H1 (cell line): ENCODE results near the gene MED17. TPM values are rescaled to one million over a fixed set of nuclear protein-coding genes. Genes with fewer than 3 reads are reported as not detected.

Experiments
- CTCF ChIA-PET: fragments of 300-600 bp; sonication (Branson Sonifier 250); formaldehyde crosslinking; loops from one replicate; lab custom pipeline; 2021; ENCODE audit not compliant: partially characterized antibody; lab: Charles Lee
- POLR2A ChIA-PET: fragments of 300-600 bp; sonication (Branson Sonifier 250); formaldehyde crosslinking; loops from one replicate; lab custom pipeline; 2021; ENCODE audit warnings: inconsistent platforms; ENCODE audit not compliant: partially characterized antibody; lab: Charles Lee
- DNase-seq, 2 experiments: peaks; one replicate each; pipeline versions ENCODE4 v3.0.0 to v3.0.0-alpha.2; 2010 to 2022; ENCODE audit warnings: low spot score in 2 of 2, low read depth in 1 of 2, mixed read lengths in 1 of 2
- FAIRE-seq: peaks from 2 replicates; lab custom pipeline; 2011; peaks lifted over from hg19 to GRCh38; lab: Jason Lieb, UNC
- H2AFZ ChIP-seq: 2 replicates; pipeline ENCODE4 v1.8.1; 2012; ENCODE audit warnings: low read length, inconsistent platforms
- H2AK5ac ChIP-seq: 2 replicates; pipeline ENCODE4 v1.6.1; 2013; ENCODE audit warnings: low read depth, low read length
- H2BK120ac ChIP-seq: replicated peaks from 2 replicates; pipeline ENCODE3; 2013; ENCODE audit warnings: low read depth, low read length, inconsistent platforms
- H2BK12ac ChIP-seq: 2 replicates; pipeline ENCODE4 v1.6.1; 2013; ENCODE audit warnings: low read depth, low read length
- H2BK15ac ChIP-seq: 2 replicates; pipeline ENCODE4 v1.6.1; 2013; ENCODE audit warnings: low read length
- H2BK20ac ChIP-seq: 2 replicates; pipeline ENCODE4 v1.6.1; 2013; ENCODE audit warnings: low read length
- H2BK5ac ChIP-seq: 2 replicates; pipeline ENCODE4 v1.6.1; 2013; ENCODE audit warnings: low read depth, low read length
- H3K14ac ChIP-seq: 2 replicates; pipeline ENCODE4 v1.6.1; 2013; ENCODE audit warnings: inconsistent platforms; ENCODE audit not compliant: insufficient read length
- H3K18ac ChIP-seq: 2 replicates; pipeline ENCODE4 v1.6.1; 2013; ENCODE audit warnings: low read length; ENCODE audit errors: extremely low read depth
- H3K23ac ChIP-seq: 2 replicates; pipeline ENCODE4 v1.6.1; 2013; ENCODE audit warnings: inconsistent platforms; ENCODE audit not compliant: insufficient read length
- H3K23me2 ChIP-seq: 2 replicates; pipeline ENCODE4 v1.6.1; 2013; ENCODE audit warnings: low read depth, low read length
- H3K27ac ChIP-seq: 2 replicates; pipeline ENCODE4 v1.6.1; 2011; ENCODE audit warnings: low read depth, low read length, inconsistent platforms
- H3K27me3 ChIP-seq, 4 experiments: replicated peaks in 1 of 4; 1 replicate in 1 of 4; 2 replicates in 3 of 4; pipeline versions ENCODE4 v1.6.1 to v1.8.1; 2011 to 2013; ENCODE audit warnings: low read length in 3 of 4, mild to moderate bottlenecking in 3 of 4, inconsistent platforms in 2 of 4, mixed read lengths in 2 of 4, moderate library complexity in 1 of 4; ENCODE audit not compliant: control insufficient read depth in 3 of 4, insufficient read depth in 3 of 4; ENCODE audit errors: extremely low read depth in 1 of 4
- H3K36me3 ChIP-seq, 4 experiments: 2 replicates each; pipeline versions ENCODE4 v1.6.1 to v1.8.1; 2011 to 2013; ENCODE audit warnings: mild to moderate bottlenecking in 4 of 4, low read length in 3 of 4, moderate library complexity in 2 of 4, control low read depth in 1 of 4, inconsistent platforms in 1 of 4; ENCODE audit not compliant: insufficient read depth in 4 of 4, control insufficient read depth in 2 of 4
- H3K4ac ChIP-seq: replicated peaks from 2 replicates; pipeline ENCODE3; 2013; ENCODE audit warnings: low read length, low read depth, mixed read lengths, inconsistent platforms; ENCODE audit not compliant: insufficient read length
- H3K4me1 ChIP-seq, 4 experiments: replicated peaks in 1 of 4; 1 replicate in 1 of 4; 2 replicates in 3 of 4; pipeline versions ENCODE4 v1.6.1 to v1.8.1; 2011 to 2013; ENCODE audit warnings: low read length in 3 of 4, inconsistent platforms in 2 of 4, mixed read lengths in 1 of 4; ENCODE audit not compliant: insufficient read depth in 4 of 4, control insufficient read depth in 3 of 4
- H3K4me2 ChIP-seq, 2 experiments: 2 replicates each; pipeline versions ENCODE4 v1.6.1 to v1.8.1; 2011 to 2013; ENCODE audit warnings: low read depth in 2 of 2, low read length in 2 of 2, control low read depth in 1 of 2, inconsistent platforms in 1 of 2, mild to moderate bottlenecking in 1 of 2; ENCODE audit not compliant: insufficient read depth in 1 of 2
- H3K4me3 ChIP-seq, 4 experiments: fragments of 200-600, 300-600 bp in 1 of 4; sonication (generic), shearing (Covaris generic), sonication (Bioruptor Twin) in 1 of 4; 2 replicates each; pipeline versions ENCODE4 v1.5.1 to v1.8.1; 2011 to 2016; ENCODE audit warnings: low read length in 4 of 4, low read depth in 3 of 4, control low read depth in 2 of 4, inconsistent platforms in 2 of 4, mild to moderate bottlenecking in 2 of 4, mixed read lengths in 1 of 4, moderate library complexity in 1 of 4; ENCODE audit not compliant: insufficient read depth in 2 of 4; ENCODE audit errors: extremely low read depth in 1 of 4
- H3K56ac ChIP-seq: replicated peaks from 2 replicates; pipeline ENCODE3; 2013; ENCODE audit warnings: low read depth, mild to moderate bottlenecking, mixed read lengths, low read length, inconsistent platforms; ENCODE audit not compliant: insufficient read length
- H3K79me1 ChIP-seq: 2 replicates; pipeline ENCODE4 v1.6.1; 2013; ENCODE audit warnings: low read depth, low read length, control low read depth
- H3K79me2 ChIP-seq, 2 experiments: 2 replicates each; pipeline versions ENCODE4 v1.6.1 to v1.8.1; 2012 to 2013; ENCODE audit warnings: low read length in 2 of 2, mild to moderate bottlenecking in 2 of 2, inconsistent platforms in 1 of 2; ENCODE audit not compliant: insufficient read depth in 2 of 2, control insufficient read depth in 1 of 2
- H3K9ac ChIP-seq, 4 experiments: replicated peaks in 1 of 4; 1 replicate in 1 of 4; 2 replicates in 3 of 4; pipeline versions ENCODE4 v1.6.1 to v1.8.1; 2011 to 2013; ENCODE audit warnings: low read depth in 3 of 4, low read length in 3 of 4, control low read depth in 2 of 4, mild to moderate bottlenecking in 2 of 4, moderate library complexity in 2 of 4, inconsistent platforms in 1 of 4; ENCODE audit errors: extremely low read depth in 1 of 4
- H3K9me3 ChIP-seq, 2 experiments: 2 replicates each; pipeline versions ENCODE4 v1.6.1 to v1.8.1; 2012 to 2013; ENCODE audit warnings: mild to moderate bottlenecking in 2 of 2, moderate library complexity in 2 of 2, control low read depth in 1 of 2, inconsistent platforms in 1 of 2, low read depth in 1 of 2, low read length in 1 of 2, mixed read lengths in 1 of 2; ENCODE audit not compliant: insufficient read depth in 2 of 2
- H4K20me1 ChIP-seq, 2 experiments: replicated peaks in 1 of 2; 2 replicates each; pipeline versions ENCODE3 to v1.8.1; 2011 to 2013; ENCODE audit warnings: inconsistent platforms in 2 of 2, low read length in 2 of 2, mild to moderate bottlenecking in 1 of 2; ENCODE audit not compliant: insufficient read depth in 2 of 2, control insufficient read depth in 1 of 2
- H4K5ac ChIP-seq: 2 replicates; pipeline ENCODE4 v1.6.1; 2013; ENCODE audit warnings: low read length, low read depth, mixed read lengths, inconsistent platforms; ENCODE audit not compliant: insufficient read length
- H4K8ac ChIP-seq: 2 replicates; pipeline ENCODE4 v1.8.0; 2013; ENCODE audit warnings: mild to moderate bottlenecking, moderate library complexity, low read length, inconsistent platforms; ENCODE audit not compliant: insufficient read depth; ENCODE audit errors: extremely low read depth
- H4K91ac ChIP-seq: replicated peaks from 2 replicates; pipeline ENCODE3; 2013; ENCODE audit warnings: low read length, mixed read lengths, inconsistent platforms; ENCODE audit not compliant: insufficient read length
- BCL11A ChIP-seq, 2 experiments: IDR thresholded peaks; one replicate each; pipeline ENCODE4 v1.6.1; 2011; ENCODE audit warnings: low read depth in 2 of 2, low read length in 2 of 2, mild to moderate bottlenecking in 2 of 2
- CBX8 ChIP-seq: fragments of 300-800, 300-1000 bp; sonication (generic); IDR thresholded peaks from 2 replicates; pipeline ENCODE4 v1.7.1; 2016; ENCODE audit warnings: low read depth, low read length, borderline replicate concordance
- CHD1 ChIP-seq: IDR thresholded peaks from 2 replicates; pipeline ENCODE4 v1.6.1; 2012; ENCODE audit warnings: low read depth, low read length, improper control_type of control experiment
- E2F6 ChIP-seq: IDR thresholded peaks from 2 replicates; pipeline ENCODE4 v1.6.1; 2012; ENCODE audit warnings: inconsistent platforms
- GABPA ChIP-seq: IDR thresholded peaks from 2 replicates; pipeline ENCODE4 v1.6.1; 2011; ENCODE audit warnings: mild to moderate bottlenecking, low read length, moderate library complexity, borderline replicate concordance; ENCODE audit not compliant: insufficient read depth
- GTF2F1 ChIP-seq: IDR thresholded peaks from 2 replicates; pipeline ENCODE4 v1.6.1; 2012; ENCODE audit warnings: low read depth, low read length, improper control_type of control experiment, borderline replicate concordance
- PHF8 ChIP-seq: fragments of 200-600 bp; sonication (generic); conservative IDR thresholded peaks from 2 replicates; pipeline ENCODE4 v1.7.1; 2012; ENCODE audit warnings: low read depth, mild to moderate bottlenecking, inconsistent platforms, low read length, moderate library complexity
- POLR2AphosphoS5 ChIP-seq: IDR thresholded peaks from 2 replicates; pipeline ENCODE4 v1.6.1; 2011; ENCODE audit warnings: low read depth, low read length
- SP1 ChIP-seq: IDR thresholded peaks from 2 replicates; pipeline ENCODE4 v1.6.1; 2011; ENCODE audit warnings: low read depth, low read length
- TAF1 ChIP-seq: IDR thresholded peaks from 2 replicates; pipeline ENCODE4 v1.6.1; 2011; ENCODE audit warnings: mild to moderate bottlenecking, low read depth, low read length
- TBP ChIP-seq: IDR thresholded peaks from 2 replicates; pipeline ENCODE4 v1.6.1; 2011; ENCODE audit warnings: low read depth, low read length, improper control_type of control experiment
- WGBS, 2 experiments: shearing (Covaris generic) in 1 of 2; methylation state at CpG; one replicate each; pipeline versions ENCODE4 v1.1.6 to v1.1.7; 2013 to 2015; ENCODE audit warnings: low lambda C conversion rate in 2 of 2, mixed read lengths in 2 of 2, inconsistent platforms in 1 of 2, low coverage in 1 of 2, missing lambda C conversion rate in 1 of 2; ENCODE audit not compliant: insufficient replicate concordance in 2 of 2, insufficient coverage in 1 of 2, insufficient read length in 1 of 2; ENCODE audit errors: extremely low coverage in 1 of 2, missing lambda C conversion rate in 1 of 2; 5-methylcytosine and 5-hydroxymethylcytosine counted together
- polyA plus RNA-seq, 7 experiments: library from polyadenylated mRNA; depleted of rRNA in 3 of 7; stranded (reverse) in 5 of 7; unstranded in 2 of 7; fragments of >200 nt in 5 of 7; fragments of 200-250 nt in 2 of 7; gene quantifications; 1 replicate in 5 of 7; 2 replicates in 1 of 7; 4 replicates in 1 of 7; pipeline versions ENCODE4 v1.2.1 to v1.2.3, GENCODE V29; 2011 to 2013; ENCODE audit warnings: missing spikeins in 2 of 7, mixed read lengths in 2 of 7
- total RNA-seq: library from RNA; stranded (reverse); fragmentation: NEBNext Ultra II Directional; extraction: Animal tissue kit (Norgen Biotek cat#: 25700); gene quantifications from 2 replicates; pipeline ENCODE4 v1.2.1, GENCODE V29; 2021

The MED17 gene
- total and polyA plus RNA-seq, 2 of the 8 experiments (the other 6 are each of a cell fraction or from before 2014, with no cell fraction given) = 8.8 to 33.7 TPM

DNA sequence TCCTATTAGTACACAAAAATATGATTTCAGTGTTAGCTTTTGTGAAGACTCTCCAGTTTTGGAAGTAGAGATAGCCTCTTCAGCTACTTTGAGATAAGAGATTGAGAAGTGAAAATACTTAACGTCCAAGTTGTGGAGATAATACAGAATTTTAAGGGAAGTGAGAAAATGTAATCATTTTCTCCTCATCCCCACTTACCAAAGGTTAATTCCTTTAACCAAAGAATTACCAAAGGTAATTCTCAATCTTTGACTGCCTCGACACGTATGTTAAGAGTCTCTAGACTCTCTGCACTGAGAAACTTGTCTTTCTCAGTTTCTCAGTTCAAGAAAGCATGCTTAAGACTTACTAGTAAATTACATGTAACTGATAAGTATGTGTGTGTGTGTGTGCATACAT is 27.3 kb upstream of the MED17 start:
- no peak overlapping the region for H2AK5ac ChIP-seq
- DNase-seq = no peak
- CTCF ChIA-PET = interaction anchor here (0.7 kb wide), 1 partner anchor 124 kb away, joined by 3 read pairs; no protein-coding TSS in a partner anchor
- no peak overlapping the region for H2BK5ac ChIP-seq
- no peak overlapping the region for H4K8ac ChIP-seq
- FAIRE-seq = no peak
- POLR2A ChIA-PET = interaction anchor here (0.6 to 2.2 kb wide), 6 partner anchors 13 to 253 kb away, joined by 3 to 6 read pairs (median 5); partner anchors contain the start of genes C11orf54, MED17 and TAF1D
- H3K4me2 ChIP-seq = no peak overlapping the region
- peaks cover 0 to 2% of the 10 kb centered on the region in 2 experiments for H4K20me1 ChIP-seq
- no peak overlapping the region for H3K18ac ChIP-seq
- H3K4me1 ChIP-seq = no peaks in the 10 kb centered on the region
- H3K23ac ChIP-seq = no peak overlapping the region
- H3K79me1 ChIP-seq = no peaks in the 10 kb centered on the region
- H3K56ac ChIP-seq = no peak overlapping the region
- H4K5ac ChIP-seq = no peak overlapping the region
- H3K4ac ChIP-seq = no peak overlapping the region
- H3K36me3 ChIP-seq = peaks cover 4 to 52% (median 25%) of the 10 kb centered on the region in 4 experiments
- no peaks in the 10 kb centered on the region for H3K79me2 ChIP-seq
- H2BK120ac ChIP-seq = no peak overlapping the region
- H2BK20ac ChIP-seq = no peak overlapping the region
- no peak overlapping the region for H3K27ac ChIP-seq
- H3K9me3 ChIP-seq = no peaks in the 10 kb centered on the region; a peak in 1 of 4 replicates
- H2BK15ac ChIP-seq = no peak overlapping the region
- no peaks in the 10 kb centered on the region for H3K27me3 ChIP-seq
- H4K91ac ChIP-seq = no peak overlapping the region
- H2AFZ ChIP-seq = no peak overlapping the region
- H2BK12ac ChIP-seq = no peak overlapping the region
- H3K23me2 ChIP-seq = no peaks in the 10 kb centered on the region
- WGBS, 2 experiments = 90% methylated on average over 3 of the region's 3 CpGs; no CpG with 5 or more reads in 1 of the 2 experiments
- no peak overlapping the region for H3K9ac ChIP-seq
- H3K4me3 ChIP-seq = no peak overlapping the region
- no peak overlapping the region for H3K14ac ChIP-seq
- TF ChIP-seq BCL11A (IDR thresholded peaks at IDR 0.05; ENCODE audit: low read depth in 2 of 2, low read length in 2 of 2) (no peak), PHF8 (no peak), SP1 (no peak), E2F6 (no peak), CBX8 (no peak), TAF1 (no peak), GABPA (no peak), POLR2AphosphoS5 (no peak), GTF2F1 (no peak), TBP (no peak), CHD1 (no peak)
